ENCODE data around the gene GSTA2. TPM values are rescaled to one million over a fixed set of nuclear protein-coding genes. Genes with fewer than 3 reads are reported as not detected.

GSTA2 gene
- total and polyA plus RNA-seq, 10 of the 15 experiments (the other 5 are each of a cell fraction or from before 2014, with no cell fraction given) = not detected

- TF ChIP-seq ZNF217 (IDR thresholded peaks at IDR 0.05) (no peak), RELB (IDR thresholded peaks at IDR 0.05; ENCODE audit: low read depth) (no peak), IRF4 (IDR thresholded peaks at IDR 0.05; ENCODE audit: low read depth, low read length) (no peak), POU2F2 (IDR thresholded peaks at IDR 0.05; ENCODE audit: borderline replicate concordance, low read depth, low read length) (no peak)
Observed at GRCh38 chr6:52725143-52725534, 38.1 kb downstream of the GSTA2 start (continued).

GRCh38 chr6:52724406-52725121 is 38.7 kb downstream of the GSTA2 start:
- H3K4me2 ChIP-seq (ENCODE audit: control insufficient read depth, insufficient read depth) = peak overlapping the region; percentile 7; the same call in 1 of the 2 replicates
- H3K9me3 ChIP-seq (replicated peaks; ENCODE audit: control insufficient read depth, insufficient read depth, low read length) = no peaks in the 10 kb centered on the region
- FAIRE-seq (peak; percentile 92), ATAC-seq (peak; percentile 100), DNase-seq (ENCODE audit: low read depth, low spot score) (peak; percentile 55)
- no peaks in the 10 kb centered on the region for H4K20me1 ChIP-seq (ENCODE audit: control insufficient read depth, insufficient read depth)
- no peaks in the 10 kb centered on the region for H3K79me2 ChIP-seq (ENCODE audit: control insufficient read depth, insufficient read depth, low read length)
- H3K27ac ChIP-seq (ENCODE audit: control insufficient read depth, insufficient read depth) = no peak overlapping the region
- intact Hi-C loops (cut with micrococcal nuclease; ENCODE audit: unreplicated experiment) (loop anchor here (5.0 kb wide), 1 partner anchor 758 kb away; no protein-coding TSS in a partner anchor), in situ Hi-C loops (cut with MboI) (no loop called here)
- RAD21 ChIA-PET (ENCODE audit: unreplicated experiment) = interaction anchor here (0.7 to 1.5 kb wide), 2 partner anchors 309 to 761 kb away, joined by 3 to 5 read pairs; no protein-coding TSS in a partner anchor
- no peaks in the 10 kb centered on the region for H3K36me3 ChIP-seq (ENCODE audit: control insufficient read depth in 2 of 2, insufficient read depth in 2 of 2, low read length in 1 of 2)
- no peak overlapping the region for H3K4me3 ChIP-seq
- 39% methylated on average over 13 of the region's 13 CpGs for WGBS (ENCODE audit: insufficient coverage, insufficient replicate concordance, low lambda C conversion rate, missing lambda C conversion rate)
- no peak overlapping the region for H3K9ac ChIP-seq (ENCODE audit: control insufficient read depth, insufficient read depth, low read length)
- BruUV-seq (replicated peaks) = no TSS peak
- SMC1A ChIA-PET (ENCODE audit: uncharacterized antibody, unreplicated experiment) = interaction anchor here (0.6 to 1.7 kb wide), 6 partner anchors 15 to 338 kb away, joined by 3 to 5 read pairs (median 4); partner anchors contain the start of gene GSTA2
- peak overlapping the region; percentile 25 for H2AFZ ChIP-seq (ENCODE audit: control insufficient read depth, low read depth, low read length)
- no peaks in the 10 kb centered on the region for H3K27me3 ChIP-seq (replicated peaks in 1 of 2; ENCODE audit: control insufficient read depth in 2 of 2, insufficient read depth in 2 of 2, low read length in 1 of 2)
- POLR2A ChIA-PET = no interaction called here
- CTCF ChIA-PET = interaction anchor here (0.6 to 3.1 kb wide), 18 partner anchors 9 to 339 kb away, joined by 3 to 13 read pairs (median 4); no protein-coding TSS in a partner anchor
- H3K4me1 ChIP-seq (ENCODE audit: control insufficient read depth, insufficient read depth, low read length) = peaks cover 5% of the 10 kb centered on the region
- TF ChIP-seq HSF1 (IDR thresholded peaks at IDR 0.05; ENCODE audit: low read depth, low read length) (no peak), IKZF2 (IDR thresholded peaks at IDR 0.05) (no peak), MAX (IDR thresholded peaks at IDR 0.05; ENCODE audit: low read depth, low read length) (no peak), BCL3 (IDR thresholded peaks at IDR 0.05; ENCODE audit: borderline replicate concordance, insufficient read depth, low read depth, low read length, poor library complexity, severe bottlenecking) (no peak), TCF12 (IDR thresholded peaks at IDR 0.05; ENCODE audit: low read depth, low read length) (no peak), CTCF (IDR thresholded peaks at IDR 0.05 in 2 of 3, conservative IDR thresholded peaks at IDR 0.05 in 1 of 3; ENCODE audit: control insufficient read depth in 2 of 3, extremely low read depth in 1 of 3, insufficient read depth in 1 of 3, low read depth in 3 of 3, low read length in 3 of 3) (peak; percentile 82 to 95 (median 91)), CEBPB (IDR thresholded peaks at IDR 0.05; ENCODE audit: borderline replicate concordance in 1 of 2, low read depth in 2 of 2, low read length in 2 of 2) (0 out of 4 replicates have a peak, but pooled peaks of 1 of the 2 experiments have one; percentile 44), IRF3 (IDR thresholded peaks at IDR 0.05) (no peak)
